Measurements from ENCODE around the gene RPL36.

The RPL36 gene

GRCh38 chr19:5695649-5696195 is 5.6 kb downstream of the RPL36 start:
- Histone ChIP-seq H3K27ac (ENCODE audit: poor library complexity, severe bottlenecking) (no peak overlapping the region), H3K27me3 (ENCODE audit: insufficient read depth, poor library complexity, severe bottlenecking) (no peaks in the 10 kb centered on the region), H3K4me3 (ENCODE audit: severe bottlenecking) (no peak overlapping the region), H3K36me3 (ENCODE audit: low read depth) (peaks cover 90% of the 10 kb centered on the region), H3K4me1 (ENCODE audit: insufficient read depth, poor library complexity, severe bottlenecking) (no peaks in the 10 kb centered on the region), H3K9me3 (ENCODE audit: severe bottlenecking) (no peaks in the 10 kb centered on the region)
- no peak for TF ChIP-seq CTCF (IDR thresholded peaks at IDR 0.05; ENCODE audit: poor library complexity, severe bottlenecking)
- DNase-seq (ENCODE audit: low spot score) (no peak), ATAC-seq (ENCODE audit: low read depth) (no peak)

GRCh38 chr19:5696196-5697021 is 6.3 kb downstream of the RPL36 start:
- no peaks in the 10 kb centered on the region for H3K27me3 ChIP-seq (ENCODE audit: insufficient read depth, poor library complexity, severe bottlenecking)
- peaks cover 89% of the 10 kb centered on the region for H3K36me3 ChIP-seq (ENCODE audit: low read depth)
- H3K4me3 ChIP-seq (ENCODE audit: severe bottlenecking) = no peak overlapping the region
- no peak for ATAC-seq (ENCODE audit: low read depth)
- H3K9me3 ChIP-seq (ENCODE audit: severe bottlenecking) = no peaks in the 10 kb centered on the region
- no peaks in the 10 kb centered on the region for H3K4me1 ChIP-seq (ENCODE audit: insufficient read depth, poor library complexity, severe bottlenecking)
- H3K27ac ChIP-seq (ENCODE audit: poor library complexity, severe bottlenecking) = no peak overlapping the region
- DNase-seq (ENCODE audit: low spot score) = no peak
- TF ChIP-seq CTCF (IDR thresholded peaks at IDR 0.05; ENCODE audit: poor library complexity, severe bottlenecking) = no peak

GRCh38 chr19:5697022-5697889 is 7.2 kb downstream of the RPL36 start:
- peaks cover 81% of the 10 kb centered on the region for H3K36me3 ChIP-seq (ENCODE audit: low read depth)
- H3K9me3 ChIP-seq (ENCODE audit: severe bottlenecking) = no peaks in the 10 kb centered on the region
- H3K27me3 ChIP-seq (ENCODE audit: insufficient read depth, poor library complexity, severe bottlenecking) = no peaks in the 10 kb centered on the region
- no peak overlapping the region for H3K4me3 ChIP-seq (ENCODE audit: severe bottlenecking)
- H3K4me1 ChIP-seq (ENCODE audit: insufficient read depth, poor library complexity, severe bottlenecking) = no peaks in the 10 kb centered on the region
- ATAC-seq (ENCODE audit: low read depth) = peak; percentile 2; the same call in 1 of the 3 replicates
- TF ChIP-seq CTCF (IDR thresholded peaks at IDR 0.05; ENCODE audit: poor library complexity, severe bottlenecking) = no peak
- no peak for DNase-seq (ENCODE audit: low spot score)
- no peak overlapping the region for H3K27ac ChIP-seq (ENCODE audit: poor library complexity, severe bottlenecking)

GRCh38 chr19:5697890-5698634 is 8.0 kb downstream of the RPL36 start:
- no peaks in the 10 kb centered on the region for H3K4me1 ChIP-seq (ENCODE audit: insufficient read depth, poor library complexity, severe bottlenecking)
- no peak overlapping the region for H3K4me3 ChIP-seq (ENCODE audit: severe bottlenecking)
- no peaks in the 10 kb centered on the region for H3K27me3 ChIP-seq (ENCODE audit: insufficient read depth, poor library complexity, severe bottlenecking)
- ATAC-seq (ENCODE audit: low read depth) (no peak), DNase-seq (ENCODE audit: low spot score) (no peak)
- TF ChIP-seq CTCF (IDR thresholded peaks at IDR 0.05; ENCODE audit: poor library complexity, severe bottlenecking) = no peak
- H3K9me3 ChIP-seq (ENCODE audit: severe bottlenecking) = no peaks in the 10 kb centered on the region
- H3K36me3 ChIP-seq (ENCODE audit: low read depth) = peaks cover 74% of the 10 kb centered on the region
- no peak overlapping the region for H3K27ac ChIP-seq (ENCODE audit: poor library complexity, severe bottlenecking)

Data from RWPE2 (cell line).